Measurements from ENCODE around the gene PAIP2. TPM values are rescaled to one million over a fixed set of nuclear protein-coding genes. Genes with fewer than 3 reads are reported as not detected.
"Not testable (repeated sequence)": the region's sequence is repeated elsewhere in the genome, so short reads cannot be mapped to it uniquely, and the experiment has no call there.

PAIP2 gene
- total RNA-seq, 2 donors from 2014 or later: 102 to 157 TPM

- H3K36me3 Mint-ChIP-seq (ENCODE audit: low read depth): peaks cover 68% of the 10 kb centered on the region
- H3K4me3 Mint-ChIP-seq: peak overlapping the region; percentile 50
- no peaks in the 10 kb centered on the region for H3K27me3 Mint-ChIP-seq
- H3K9me3 Mint-ChIP-seq: no peaks in the 10 kb centered on the region
- H3K27ac Mint-ChIP-seq: peak overlapping the region; percentile 67
- peaks cover 51% of the 10 kb centered on the region for H3K4me1 Mint-ChIP-seq
- peak; percentile 64 for ATAC-seq (replicated peaks)
These were observed 35.5 kb upstream of the PAIP2 start for GRCh38 chr5:139306197-139306596.

- Mint-ChIP-seq H3K9me3 (no peaks in the 10 kb centered on the region), H3K36me3 (ENCODE audit: low read depth) (peaks cover 67% of the 10 kb centered on the region), H3K27me3 (no peaks in the 10 kb centered on the region), H3K4me1 (peaks cover 49% of the 10 kb centered on the region), H3K4me3 (peak overlapping the region; percentile 50), H3K27ac (peak overlapping the region; percentile 67)
- ATAC-seq (replicated peaks): peak; percentile 74
These were observed 34.9 kb upstream of the PAIP2 start for GRCh38 chr5:139306628-139307379.

GRCh38 chr5:139308797-139309196 lies 32.9 kb upstream of the PAIP2 start:
- Mint-ChIP-seq H3K4me1 (peaks cover 45% of the 10 kb centered on the region), H3K27ac (peak overlapping the region; percentile 62), H3K9me3 (no peaks in the 10 kb centered on the region), H3K4me3 (peak overlapping the region; percentile 61), H3K27me3 (no peaks in the 10 kb centered on the region), H3K36me3 (ENCODE audit: low read depth) (peaks cover 53% of the 10 kb centered on the region)
- no peak for ATAC-seq (replicated peaks)

GRCh38 chr5:139310715-139311186 lies 30.9 kb upstream of the PAIP2 start:
- not testable (repeated sequence) for H3K9me3 Mint-ChIP-seq, H3K27me3 Mint-ChIP-seq
- Mint-ChIP-seq H3K27ac (peak overlapping the region; percentile 81), H3K36me3 (ENCODE audit: low read depth) (peaks cover 65% of the 10 kb centered on the region), H3K4me3 (peak overlapping the region; percentile 66), H3K4me1 (peaks cover 53% of the 10 kb centered on the region)
- peak; percentile 49 for ATAC-seq (replicated peaks)

- Mint-ChIP-seq H3K36me3 (ENCODE audit: low read depth) (peaks cover 78% of the 10 kb centered on the region), H3K27ac (no peak overlapping the region), H3K4me3 (no peak overlapping the region), H3K27me3 (no peaks in the 10 kb centered on the region), H3K9me3 (no peaks in the 10 kb centered on the region), H3K4me1 (peaks cover 44% of the 10 kb centered on the region)
- no peak for ATAC-seq (replicated peaks)
These were observed 29.6 kb upstream of the PAIP2 start for GRCh38 chr5:139312075-139312474.

GRCh38 chr5:139314276-139314675 lies 27.4 kb upstream of the PAIP2 start:
- Mint-ChIP-seq H3K4me1 (peaks cover 24% of the 10 kb centered on the region), H3K36me3 (ENCODE audit: low read depth) (peaks cover 81% of the 10 kb centered on the region), H3K27ac (no peak overlapping the region), H3K27me3 (no peaks in the 10 kb centered on the region), H3K4me3 (no peak overlapping the region), H3K9me3 (no peaks in the 10 kb centered on the region)
- ATAC-seq (replicated peaks): no peak

- Mint-ChIP-seq H3K4me1 (peaks cover 23% of the 10 kb centered on the region), H3K27me3 (no peaks in the 10 kb centered on the region), H3K36me3 (ENCODE audit: low read depth) (peaks cover 83% of the 10 kb centered on the region), H3K9me3 (no peaks in the 10 kb centered on the region), H3K27ac (no peak overlapping the region), H3K4me3 (no peak overlapping the region)
- no peak for ATAC-seq (replicated peaks)
These were observed 26.5 kb upstream of the PAIP2 start for GRCh38 chr5:139315056-139315615.

GRCh38 chr5:139335811-139336210 lies 5.8 kb upstream of the PAIP2 start:
- Mint-ChIP-seq H3K36me3 (ENCODE audit: low read depth) (peaks cover 22% of the 10 kb centered on the region), H3K4me3 (no peak overlapping the region), H3K27me3 (no peaks in the 10 kb centered on the region), H3K9me3 (no peaks in the 10 kb centered on the region), H3K4me1 (peaks cover 7% of the 10 kb centered on the region), H3K27ac (peak overlapping the region; percentile 74)
- ATAC-seq (replicated peaks): peak; percentile 25

- Mint-ChIP-seq H3K4me3 (peak overlapping the region; percentile 100), H3K36me3 (ENCODE audit: low read depth) (peaks cover 42% of the 10 kb centered on the region), H3K9me3 (no peaks in the 10 kb centered on the region), H3K27me3 (no peaks in the 10 kb centered on the region), H3K27ac (peak overlapping the region; percentile 99), H3K4me1 (peaks cover 28% of the 10 kb centered on the region)
- ATAC-seq (replicated peaks): no peak
These were observed 1.6 kb upstream of the PAIP2 start for GRCh38 chr5:139340051-139340450.

- H3K9me3 Mint-ChIP-seq: no peaks in the 10 kb centered on the region
- H3K27ac Mint-ChIP-seq: peak overlapping the region; percentile 99
- H3K36me3 Mint-ChIP-seq (ENCODE audit: low read depth): peaks cover 51% of the 10 kb centered on the region
- H3K4me3 Mint-ChIP-seq: peak overlapping the region; percentile 100
- peaks cover 33% of the 10 kb centered on the region for H3K4me1 Mint-ChIP-seq
- no peak for ATAC-seq (replicated peaks)
- no peaks in the 10 kb centered on the region for H3K27me3 Mint-ChIP-seq
These were observed 416 bp upstream of the PAIP2 start for GRCh38 chr5:139341187-139341688.

GRCh38 chr5:139342423-139342723 lies 719 bp downstream of the PAIP2 start:
- H3K36me3 Mint-ChIP-seq (ENCODE audit: low read depth): peaks cover 61% of the 10 kb centered on the region
- H3K4me1 Mint-ChIP-seq: peaks cover 28% of the 10 kb centered on the region
- no peak for ATAC-seq (replicated peaks)
- peak overlapping the region; percentile 99 for H3K27ac Mint-ChIP-seq
- peak overlapping the region; percentile 100 for H3K4me3 Mint-ChIP-seq
- H3K9me3 Mint-ChIP-seq: no peaks in the 10 kb centered on the region
- H3K27me3 Mint-ChIP-seq: no peaks in the 10 kb centered on the region

GRCh38 chr5:139343476-139343875 lies 1.8 kb downstream of the PAIP2 start:
- Mint-ChIP-seq H3K4me1 (peaks cover 28% of the 10 kb centered on the region), H3K9me3 (no peaks in the 10 kb centered on the region), H3K27ac (peak overlapping the region; percentile 99), H3K36me3 (ENCODE audit: low read depth) (peaks cover 69% of the 10 kb centered on the region), H3K27me3 (no peaks in the 10 kb centered on the region), H3K4me3 (peak overlapping the region; percentile 100)
- ATAC-seq (replicated peaks): no peak

- no peak overlapping the region for H3K27ac Mint-ChIP-seq
- H3K27me3 Mint-ChIP-seq: no peaks in the 10 kb centered on the region
- peak overlapping the region; percentile 100 for H3K4me3 Mint-ChIP-seq
- H3K4me1 Mint-ChIP-seq: peaks cover 28% of the 10 kb centered on the region
- no peak for ATAC-seq (replicated peaks)
- H3K9me3 Mint-ChIP-seq: no peaks in the 10 kb centered on the region
- peaks cover 76% of the 10 kb centered on the region for H3K36me3 Mint-ChIP-seq (ENCODE audit: low read depth)
These were observed 2.5 kb downstream of the PAIP2 start for GRCh38 chr5:139344177-139344576.

- H3K27me3 Mint-ChIP-seq; H3K27ac Mint-ChIP-seq; ATAC-seq (replicated peaks); H3K9me3 Mint-ChIP-seq: not testable (repeated sequence)
- peak overlapping the region; percentile 100 for H3K4me3 Mint-ChIP-seq
- peaks cover 28% of the 10 kb centered on the region for H3K4me1 Mint-ChIP-seq
- H3K36me3 Mint-ChIP-seq (ENCODE audit: low read depth): peaks cover 82% of the 10 kb centered on the region
These were observed 3.8 kb downstream of the PAIP2 start for GRCh38 chr5:139345442-139345841.

- H3K27me3 Mint-ChIP-seq; H3K9me3 Mint-ChIP-seq; ATAC-seq (replicated peaks); H3K4me3 Mint-ChIP-seq; H3K27ac Mint-ChIP-seq: not testable (repeated sequence)
- Mint-ChIP-seq H3K4me1 (peaks cover 18% of the 10 kb centered on the region), H3K36me3 (ENCODE audit: low read depth) (peaks cover 81% of the 10 kb centered on the region)
These were observed 6.2 kb downstream of the PAIP2 start for GRCh38 chr5:139347863-139348262.

Measured in activated T-helper 17 cell treated with anti-CD3 and anti-CD28 coated beads, Interleukin-2, amount 50 U/mL, for 72 hours (primary cell).